Esophagus muscularis mucosa (tissue), 4 donors: ENCODE measurements around the gene MAD1L1.

Experiments
- CTCF ChIP-seq, 3 experiments: fragments of 200-600 bp in 2 of 3; fragments of 450-650 bp in 1 of 3; sonication (generic) in 2 of 3; IDR thresholded peaks; one replicate each; pipeline ENCODE4 v1.5.1; 2017 to 2019; ENCODE audit warnings: antibody characterized with exemption in 3 of 3, mild to moderate bottlenecking in 2 of 3, moderate library complexity in 1 of 3
- EP300 ChIP-seq: sonication (generic); formaldehyde crosslinking; IDR thresholded peaks from one replicate; pipeline ENCODE4 v1.6.1; 2017; ENCODE audit warnings: antibody characterized with exemption
- POLR2A ChIP-seq: fragments of 450-650 bp; IDR thresholded peaks from one replicate; pipeline ENCODE4 v1.6.1; 2017; ENCODE audit warnings: antibody characterized with exemption, moderate library complexity, mild to moderate bottlenecking, low read depth
- POLR2AphosphoS5 ChIP-seq, 2 donors: sonication (generic); formaldehyde crosslinking; IDR thresholded peaks; one replicate each; pipeline ENCODE4 v1.6.1; 2017; ENCODE audit warnings: antibody characterized with exemption in 2 of 2

- TF ChIP-seq CTCF (IDR thresholded peaks at IDR 0.05) (no peak), EP300 (no peak), POLR2A (no peak), POLR2AphosphoS5 (IDR thresholded peaks at IDR 0.05) (no peak)
Observed at GRCh38 chr7:1985042-1985441, 247.7 kb downstream of the MAD1L1 start.
